ENCODE measurements around the gene ME3.
"Not testable (repeated sequence)": the region's sequence is repeated elsewhere in the genome, so short reads cannot be mapped to it uniquely, and the experiment has no call there.

Gene ME3

DNA sequence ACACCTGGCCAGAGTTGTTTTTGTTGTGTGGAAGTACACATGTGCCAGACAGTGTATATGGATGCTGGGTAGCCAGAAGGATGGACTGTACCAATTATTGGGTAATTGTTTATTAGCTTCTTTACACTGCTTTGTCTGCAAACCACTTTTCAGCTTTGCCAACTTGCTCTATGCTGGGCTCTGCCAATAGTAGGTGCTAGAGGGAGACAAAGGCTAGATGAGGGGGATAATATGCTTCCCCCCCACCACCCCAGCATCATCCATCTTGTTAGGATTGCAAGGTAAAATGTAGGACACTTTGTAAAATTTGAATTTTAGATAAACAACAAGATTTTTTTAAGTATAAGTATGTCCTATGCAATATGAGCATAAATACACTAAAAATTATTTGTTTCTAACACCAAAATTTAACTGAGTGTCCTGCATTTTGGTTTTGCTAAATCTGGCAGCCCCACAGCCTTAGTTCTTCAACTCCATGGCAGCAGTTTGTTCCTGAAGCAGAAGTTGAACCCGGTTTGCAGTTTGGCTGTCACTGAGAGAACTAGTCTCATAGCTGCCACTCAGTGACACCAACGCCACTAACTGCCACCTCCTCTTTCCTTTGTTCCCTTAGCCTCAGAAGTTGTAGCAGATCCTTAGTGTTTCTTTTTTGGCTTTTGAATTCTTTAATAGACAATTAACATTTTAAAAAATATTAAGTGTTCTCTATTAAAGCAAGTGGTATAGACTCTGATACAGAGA is 219.0 kb downstream of the ME3 start:
- no peak for DNase-seq

DNA sequence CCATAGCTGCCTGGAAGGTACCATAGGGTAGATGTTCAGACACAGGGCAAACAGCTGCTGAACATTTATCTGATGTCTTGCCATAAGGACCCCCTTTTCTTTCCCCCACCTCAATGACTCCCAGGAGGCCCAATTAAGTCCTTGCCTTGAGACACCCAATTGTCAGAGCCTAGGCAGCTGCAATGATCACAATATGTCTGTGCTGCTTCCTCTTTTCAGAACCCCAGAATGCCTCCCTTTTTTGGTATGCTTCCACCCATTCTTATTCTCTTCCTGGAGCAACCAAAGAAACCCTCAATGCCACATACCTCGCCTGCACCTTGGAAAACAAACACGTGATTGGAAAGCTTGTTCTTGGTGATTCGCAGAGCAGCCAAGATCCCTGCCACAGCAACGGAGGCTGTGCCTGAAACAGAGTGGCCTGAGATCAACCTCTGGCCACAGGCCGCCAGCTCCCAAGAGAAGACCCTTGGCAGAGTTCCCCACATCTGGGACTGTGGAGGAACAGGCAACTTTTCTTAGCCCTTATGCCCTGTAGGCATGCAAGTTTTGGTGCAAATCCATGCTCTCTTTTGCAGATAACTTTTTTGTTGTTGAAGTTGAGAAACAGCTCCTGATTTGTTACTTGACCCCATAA is 222.3 kb downstream of the ME3 start:
- no peak for DNase-seq

DNA sequence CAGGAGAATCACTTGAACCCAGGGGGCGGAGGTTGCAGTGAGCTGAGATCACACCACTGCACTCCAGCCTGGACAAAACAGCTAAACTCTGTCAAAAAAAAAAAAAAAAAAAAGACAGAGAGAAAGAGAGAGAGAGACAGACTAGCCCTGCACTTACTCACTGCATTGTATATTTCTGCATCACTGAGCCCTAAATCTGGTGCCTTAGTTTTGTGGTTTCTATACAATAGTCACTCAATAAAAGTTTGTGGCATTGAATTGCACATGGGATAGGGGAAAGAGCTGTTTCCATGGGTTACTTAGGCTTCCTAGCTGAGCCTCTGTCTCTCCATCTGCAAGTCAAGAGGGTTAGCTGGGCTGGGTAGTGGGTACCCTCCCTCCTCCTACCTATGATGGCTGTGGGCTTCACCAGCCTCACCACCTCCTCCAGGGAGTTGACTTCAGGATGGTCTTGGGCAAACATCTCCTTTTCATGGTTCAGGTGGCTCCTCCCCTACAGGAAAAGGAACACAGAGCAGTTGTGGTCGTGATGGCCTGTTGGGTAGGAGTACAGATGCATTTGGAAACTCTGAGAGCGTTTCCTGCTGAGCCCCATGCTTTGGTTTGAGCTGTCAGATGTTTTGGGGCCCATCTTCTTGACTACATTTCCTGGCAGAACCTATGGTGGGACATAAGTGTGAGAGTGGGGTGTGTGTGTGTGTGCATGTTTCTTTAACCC is 224.5 kb downstream of the ME3 start:
- no peak for DNase-seq

DNA sequence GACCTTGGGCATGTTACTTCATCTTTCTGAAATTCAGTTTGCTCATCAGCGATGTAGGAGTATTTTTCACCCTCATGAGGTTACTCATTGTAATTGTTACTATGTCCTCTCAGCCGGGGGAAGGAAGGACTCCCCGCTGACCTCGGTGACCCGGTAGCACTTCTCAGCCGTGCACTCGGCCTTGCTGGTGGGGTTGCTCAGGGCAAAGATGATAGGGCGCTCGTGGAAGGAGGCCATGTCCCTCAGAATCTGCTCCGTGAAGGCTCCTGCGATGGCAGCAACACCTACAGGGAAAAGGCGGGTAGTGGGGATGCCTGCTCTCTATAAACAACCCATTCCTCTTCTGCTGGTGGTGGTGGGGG is 225.5 kb downstream of the ME3 start:
- DNase-seq = no peak

DNA sequence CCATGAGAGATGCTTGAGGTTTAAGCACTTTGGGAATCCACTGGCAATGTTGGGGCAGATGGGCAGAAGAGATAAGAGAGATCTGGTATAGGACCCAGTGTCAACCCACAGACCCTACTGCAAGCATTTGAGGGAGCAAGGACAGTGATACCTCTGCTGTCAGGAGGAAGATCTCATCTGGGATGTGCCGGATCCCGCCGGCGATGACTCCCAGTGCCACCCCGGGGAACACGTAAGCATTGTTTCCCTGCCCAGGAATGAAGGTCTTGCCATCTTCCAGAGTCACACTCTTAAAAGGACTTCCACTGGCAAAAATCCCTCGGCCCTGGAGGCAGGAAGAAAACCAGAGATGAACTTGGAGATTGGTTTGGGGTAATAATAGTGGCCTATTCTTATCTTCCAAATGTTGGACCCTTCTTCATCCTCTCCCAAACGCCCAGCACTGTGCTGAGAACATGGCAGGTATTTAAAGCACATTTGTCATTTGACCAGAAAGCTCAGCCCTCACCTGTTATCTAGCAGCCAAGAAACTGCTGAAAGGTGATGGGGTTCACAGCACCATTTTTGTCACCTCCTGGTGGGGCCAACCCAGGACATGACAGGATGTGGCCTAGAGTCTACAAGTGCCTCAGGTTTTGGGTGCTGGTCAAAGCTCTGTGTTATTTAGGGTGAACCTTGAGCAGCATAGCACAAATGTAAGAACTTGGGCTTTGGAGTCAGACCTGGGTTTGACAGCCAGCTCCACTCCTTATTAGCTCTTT is 226.1 kb downstream of the ME3 start:
- no peak for DNase-seq

DNA sequence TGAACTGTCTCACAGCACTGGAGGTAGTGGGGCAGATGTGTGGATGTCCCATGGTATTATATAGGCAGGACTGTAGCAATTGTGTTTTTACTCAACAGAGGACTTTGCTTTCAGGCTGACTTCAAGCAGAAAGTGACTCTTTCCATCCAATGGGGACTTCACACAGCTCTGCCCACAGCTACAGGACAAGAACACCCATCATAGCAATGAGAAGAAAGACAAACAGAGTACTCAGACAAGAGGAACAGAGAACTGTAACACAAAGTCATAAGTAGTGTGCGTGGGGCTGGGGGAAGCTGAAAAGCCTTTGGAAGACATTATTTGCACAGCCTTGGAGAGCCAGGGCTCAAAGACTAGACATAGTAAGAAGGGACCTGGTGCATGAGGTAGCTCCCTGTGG is 227.4 kb downstream of the ME3 start:
- DNase-seq = no peak

DNA sequence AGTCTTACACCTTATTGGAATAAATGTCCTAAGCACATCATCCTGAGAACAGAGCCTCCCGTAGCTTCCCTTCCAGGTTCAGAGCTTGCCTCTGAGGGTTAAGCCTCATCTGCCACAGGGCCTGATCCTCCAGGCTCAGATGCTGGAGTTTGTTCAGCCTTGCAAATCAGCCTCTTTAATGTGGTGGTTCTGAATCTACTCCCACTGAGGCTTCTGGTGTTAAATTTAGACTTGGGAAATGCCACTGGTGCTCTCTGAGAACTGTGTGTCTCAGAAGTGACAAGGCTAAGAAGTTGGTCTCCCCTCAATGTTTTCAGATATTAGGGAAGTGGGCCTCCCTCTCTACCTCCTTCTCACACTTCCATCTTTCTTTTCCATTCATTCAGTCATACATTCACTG is 229.0 kb downstream of the ME3 start:
- DNase-seq = no peak

DNA sequence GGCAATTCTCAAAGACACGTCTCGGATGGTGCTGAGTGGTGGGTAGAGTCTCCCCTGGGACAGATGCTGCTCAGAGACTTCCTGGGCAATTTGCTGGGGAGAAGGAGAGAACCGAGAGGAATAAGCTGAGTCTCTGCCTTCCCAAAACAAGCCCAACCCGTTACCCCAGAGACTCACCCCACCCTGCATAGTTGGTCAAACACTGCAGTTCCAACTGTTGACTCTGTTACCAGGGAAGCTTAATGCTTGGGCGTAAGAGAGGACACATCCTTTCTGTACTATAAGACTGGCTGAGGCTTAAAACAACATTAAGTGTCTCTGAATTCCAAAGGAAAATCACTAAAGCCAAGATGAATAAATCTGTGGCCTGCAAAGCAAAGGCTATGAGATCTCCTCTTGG is 229.6 kb downstream of the ME3 start:
- DNase-seq = no peak

DNA sequence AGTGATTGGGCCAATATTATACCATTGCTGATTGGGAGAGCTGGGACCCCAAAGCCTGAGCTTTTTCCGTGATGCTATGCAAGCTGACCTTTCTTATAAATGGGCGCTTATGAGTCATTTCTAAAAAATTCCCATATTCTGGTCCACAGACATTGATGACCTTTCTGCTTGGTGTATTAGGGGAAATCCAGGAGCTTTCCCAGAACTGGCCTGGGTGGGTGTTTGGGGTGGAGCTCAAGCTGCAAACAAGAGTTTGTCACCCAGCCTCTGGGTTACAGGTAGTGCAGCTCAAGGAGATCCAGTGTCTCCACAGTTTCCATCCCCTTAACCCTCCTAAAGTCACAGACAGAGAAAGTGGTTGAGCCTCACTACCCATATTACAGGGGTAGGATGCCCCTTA is 230.0 kb downstream of the ME3 start:
- no peak for DNase-seq

DNA sequence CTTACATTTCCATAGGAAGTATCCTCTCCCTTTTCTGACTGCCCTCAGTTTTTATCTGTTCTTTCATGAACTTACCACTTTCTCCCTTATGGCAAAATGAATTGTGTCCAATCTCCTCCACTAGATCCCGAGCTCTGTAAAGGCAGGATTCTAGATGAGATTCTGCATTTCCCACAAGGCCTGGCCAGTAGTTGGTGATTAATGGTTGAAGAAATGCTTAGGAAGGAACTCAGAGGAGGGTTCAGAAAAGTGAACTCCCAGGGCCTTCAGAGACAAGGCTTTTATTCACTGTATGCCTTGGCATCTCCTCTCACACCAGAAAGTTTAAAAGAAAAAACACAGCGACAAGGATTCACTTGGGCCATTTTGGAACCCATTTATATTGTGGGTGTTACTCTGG is 231.6 kb downstream of the ME3 start:
- DNase-seq = no peak

DNA sequence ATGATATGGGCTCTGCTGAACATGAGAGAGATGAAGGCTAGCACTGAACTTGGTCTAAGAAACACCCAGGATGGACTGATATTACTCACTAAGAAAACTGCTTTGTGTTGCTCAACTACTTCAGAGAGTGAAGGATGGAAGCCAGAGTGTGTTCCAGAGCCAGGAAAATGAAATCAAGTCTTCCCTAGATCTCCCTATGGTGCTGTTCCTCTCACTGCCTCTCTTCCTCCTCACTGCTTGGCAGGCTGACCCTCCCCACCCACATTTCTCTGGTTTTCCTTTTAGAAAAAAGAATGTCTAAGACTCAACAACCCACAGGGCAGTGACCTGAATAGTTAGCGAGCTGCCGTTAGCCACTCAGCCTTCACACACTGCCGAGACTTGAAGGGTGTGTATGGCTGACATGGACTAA is 232.1 kb downstream of the ME3 start:
- DNase-seq = no peak

DNA sequence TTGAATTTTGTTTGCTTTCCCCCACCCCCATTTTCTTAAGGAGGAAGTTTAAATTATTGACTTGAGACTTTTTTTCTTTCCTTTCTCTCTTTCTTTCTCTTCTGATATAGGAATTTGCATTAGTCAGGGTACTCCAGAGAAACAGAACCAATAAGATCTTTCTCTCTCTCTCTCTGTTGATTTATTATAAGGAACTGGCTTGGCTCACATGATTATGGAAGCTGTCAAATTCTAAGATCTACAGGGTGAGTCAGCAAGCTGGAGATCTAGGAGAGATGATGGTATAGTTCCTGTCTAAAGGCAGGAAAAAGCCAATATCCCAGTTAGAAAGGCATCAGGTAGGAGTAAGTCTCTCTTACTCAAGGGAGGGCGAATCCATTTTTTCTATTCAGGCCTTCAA is 233.7 kb downstream of the ME3 start:
- no peak for DNase-seq

DNA sequence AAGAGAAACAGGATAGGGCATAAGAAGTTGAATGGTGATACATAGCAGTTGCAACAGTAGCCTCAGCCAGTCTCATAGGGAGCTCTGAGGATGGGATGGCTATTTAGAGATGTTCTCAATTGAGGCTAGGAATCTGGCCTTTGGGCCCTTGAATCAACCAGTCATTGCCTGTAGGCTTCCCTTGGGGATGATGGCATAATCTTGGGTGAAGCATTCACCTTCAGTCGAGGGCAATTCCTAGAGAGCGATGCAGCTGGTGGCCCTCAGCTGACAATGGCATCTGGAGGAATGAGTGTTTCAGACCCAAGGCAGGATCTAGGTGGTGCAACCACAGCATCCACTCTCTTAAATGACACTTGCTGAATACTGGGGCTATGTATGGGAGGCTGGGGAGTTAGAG is 236.7 kb downstream of the ME3 start:
- no peak for DNase-seq

DNA sequence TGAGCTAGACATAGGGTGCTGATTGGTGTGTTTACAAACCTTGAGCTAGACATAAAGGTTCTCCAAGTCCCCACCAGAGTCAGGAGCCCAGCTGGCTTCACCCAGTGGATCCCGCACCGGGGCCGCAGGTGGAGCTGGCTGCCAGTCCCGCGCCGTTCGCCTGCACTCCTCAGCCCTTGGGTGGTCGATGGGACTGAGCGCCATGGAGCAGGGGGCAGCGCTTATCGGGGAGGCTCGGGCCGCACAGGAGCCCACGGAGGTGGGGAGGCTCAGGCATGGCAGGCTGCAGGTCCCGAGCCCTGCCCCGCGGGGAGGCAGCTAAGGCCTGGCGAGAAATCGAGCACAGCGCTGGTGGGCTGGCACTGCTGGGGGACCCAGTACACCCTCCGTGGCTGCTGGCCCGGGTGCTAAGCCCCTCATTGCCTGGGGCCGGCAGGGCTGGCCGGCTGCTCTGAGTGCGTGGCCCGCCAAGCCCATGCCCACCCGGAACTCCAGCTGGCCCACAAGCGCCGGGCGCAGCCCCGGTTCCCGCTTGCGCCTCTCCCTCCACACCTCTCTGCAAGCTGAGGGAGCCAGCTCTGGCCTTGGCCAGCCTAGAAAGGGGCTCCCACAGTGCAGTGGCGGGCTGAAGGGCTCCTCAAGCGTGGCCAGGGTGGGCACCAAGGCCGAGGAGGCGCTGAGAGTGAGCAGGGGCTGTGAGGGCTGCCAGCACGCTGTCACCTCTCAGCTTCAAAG is 238.9 kb downstream of the ME3 start:
- not testable (repeated sequence) for DNase-seq

DNA sequence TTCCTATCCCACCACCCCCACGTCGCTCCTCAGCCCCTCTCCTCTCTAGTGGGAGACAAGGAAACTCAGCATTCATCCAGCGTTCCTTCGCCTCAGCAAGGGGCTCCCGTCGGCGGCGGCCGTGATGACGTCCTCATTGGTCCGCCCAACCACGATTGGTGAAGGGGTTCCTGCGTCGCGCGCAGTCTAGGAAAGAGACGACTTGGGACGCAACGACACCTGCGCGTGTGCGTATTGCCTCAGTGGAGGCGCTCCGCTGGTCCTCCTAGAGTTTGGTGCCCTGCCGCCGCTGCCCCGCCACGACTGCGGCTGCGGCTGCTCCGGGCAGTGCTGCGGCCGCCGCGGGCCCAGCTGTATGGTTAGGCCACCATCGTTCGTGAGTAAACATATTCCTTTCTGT is 241.2 kb downstream of the ME3 start:
- no peak for DNase-seq

DNA sequence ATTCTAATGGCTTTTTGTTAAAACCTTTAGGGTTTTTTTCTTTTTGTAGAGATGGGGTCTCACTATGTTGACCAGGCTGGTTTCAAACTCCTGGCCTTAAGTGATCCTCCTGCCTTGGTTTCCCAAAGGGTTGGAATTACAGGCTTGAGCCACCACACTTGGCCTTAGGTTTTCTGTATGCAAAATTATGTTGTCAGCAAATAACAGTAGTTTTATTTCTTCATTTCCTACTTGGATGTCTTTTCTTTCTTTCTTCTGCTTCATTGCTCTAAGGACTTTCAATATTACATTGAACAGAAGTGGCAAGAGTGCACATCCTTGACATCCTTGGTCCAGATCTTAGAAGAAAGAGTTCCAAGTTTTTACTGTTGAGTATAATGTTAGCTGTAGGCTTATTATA is 245.0 kb downstream of the ME3 start:
- no peak for DNase-seq

DNA sequence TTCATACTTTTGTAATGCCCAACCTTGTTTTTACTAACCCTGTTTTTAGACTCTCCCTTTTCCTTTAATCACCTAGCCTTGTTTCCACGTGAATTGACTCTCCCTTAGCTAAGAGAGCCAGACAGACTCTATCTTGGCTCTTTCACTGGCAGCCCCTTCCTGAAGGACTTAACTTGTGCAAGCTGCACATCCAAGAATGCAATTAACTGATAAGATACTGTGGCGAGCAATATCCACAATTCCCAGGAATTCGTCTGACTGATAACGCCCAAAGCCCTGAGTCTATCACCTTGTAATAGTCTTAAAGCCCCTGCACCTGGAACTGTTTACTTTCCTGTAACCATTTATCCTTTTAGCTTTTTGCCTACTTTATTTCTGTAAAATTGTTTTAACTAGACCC is 248.9 kb downstream of the ME3 start:
- not testable (repeated sequence) for DNase-seq

DNA sequence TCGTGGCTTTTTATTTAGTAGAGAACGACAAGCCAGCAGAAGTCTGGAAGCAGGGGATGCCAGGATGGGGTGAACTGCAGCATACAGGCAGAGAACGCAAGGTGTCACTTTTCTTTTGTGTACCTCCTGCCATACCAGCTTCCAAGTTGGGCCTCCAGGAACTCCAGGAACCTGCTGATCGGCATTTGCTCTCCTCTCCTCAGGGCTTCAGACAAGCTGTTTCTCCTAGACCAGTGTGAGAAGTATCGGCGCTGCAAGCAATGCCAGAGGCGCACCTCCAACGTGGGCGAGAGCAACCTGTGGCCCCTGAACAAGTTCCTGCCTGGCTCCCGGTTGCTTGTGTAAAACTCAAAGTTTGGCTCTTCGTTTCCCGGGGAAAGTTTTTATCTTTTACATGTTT is 250.0 kb downstream of the ME3 start:
- no peak for DNase-seq

DNA sequence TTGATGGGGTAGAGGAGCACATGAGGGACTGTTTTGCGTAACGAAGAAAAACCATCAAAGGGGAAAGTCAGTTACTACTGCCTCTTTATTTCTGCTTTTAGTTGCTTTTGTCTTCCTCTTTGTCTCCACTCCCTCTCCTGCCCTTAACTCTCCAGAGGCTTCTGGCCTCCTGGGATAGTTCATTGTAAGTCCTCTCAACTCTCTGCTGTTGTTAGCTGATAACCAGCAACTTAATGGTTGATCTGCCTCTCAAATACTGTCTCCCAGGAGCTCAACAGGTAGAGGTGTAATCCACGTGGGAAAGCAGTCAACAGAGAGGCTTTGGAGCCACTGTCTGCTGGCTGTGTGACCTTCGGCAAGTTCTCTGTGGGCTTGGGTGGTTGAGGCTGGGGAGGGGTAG is 250.5 kb downstream of the ME3 start:
- DNase-seq = no peak

DNA sequence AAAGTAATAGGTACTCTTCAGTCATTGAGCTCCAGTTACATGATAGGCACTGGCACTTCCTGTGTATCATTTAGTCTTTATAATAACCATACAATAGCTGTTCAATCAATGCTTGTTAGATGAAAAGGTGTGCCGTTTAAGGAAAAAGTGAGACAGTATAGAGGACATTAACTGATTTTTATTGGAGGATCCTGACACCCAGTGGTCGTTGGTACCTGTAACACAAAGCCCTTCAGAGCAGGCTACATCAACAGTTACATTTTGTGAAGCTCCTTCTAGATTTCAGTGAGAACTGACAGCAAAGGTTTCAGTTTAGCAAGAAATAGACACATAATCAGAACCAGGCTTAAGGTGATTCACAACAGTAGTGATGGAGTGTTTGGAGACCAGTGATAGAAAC is 253.5 kb downstream of the ME3 start:
- no peak for DNase-seq

DNA sequence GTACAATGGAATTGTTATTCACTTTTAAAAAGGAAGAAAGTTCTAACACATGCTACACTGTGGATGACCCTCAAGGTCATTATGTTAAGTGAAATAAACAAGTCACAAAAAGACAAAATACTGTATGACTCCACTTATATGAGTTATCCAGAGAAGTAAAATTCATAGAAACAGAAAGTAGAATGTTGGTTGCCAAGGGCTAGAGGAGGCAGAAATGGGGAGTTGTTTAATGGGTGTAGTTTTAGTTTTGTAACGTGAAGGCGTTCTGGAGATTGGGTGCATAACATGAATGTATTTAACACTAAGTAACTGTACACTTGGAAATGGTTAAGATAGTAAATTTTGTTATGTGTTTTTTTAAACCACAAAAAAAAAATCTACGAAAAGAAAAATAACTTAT is 253.9 kb downstream of the ME3 start:
- DNase-seq = no peak

DNA sequence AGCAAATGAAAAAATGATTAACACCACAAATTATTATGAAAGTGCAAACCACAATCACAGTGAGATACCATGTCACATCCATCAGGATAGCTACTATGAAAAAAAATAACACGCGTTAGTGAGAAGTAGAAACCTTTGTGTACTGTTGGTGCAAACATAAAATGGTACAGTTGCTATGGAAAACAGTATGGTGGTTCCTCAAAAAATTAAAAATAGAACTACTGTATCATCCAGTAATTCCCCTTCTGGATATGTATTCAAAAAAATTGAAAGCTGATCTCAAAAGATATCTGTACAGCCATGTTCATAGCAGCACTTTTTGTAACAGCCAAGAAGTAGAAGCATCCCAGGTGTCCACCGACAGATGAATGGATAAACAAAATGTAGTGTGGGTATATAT is 254.3 kb downstream of the ME3 start:
- no peak for DNase-seq

DNA sequence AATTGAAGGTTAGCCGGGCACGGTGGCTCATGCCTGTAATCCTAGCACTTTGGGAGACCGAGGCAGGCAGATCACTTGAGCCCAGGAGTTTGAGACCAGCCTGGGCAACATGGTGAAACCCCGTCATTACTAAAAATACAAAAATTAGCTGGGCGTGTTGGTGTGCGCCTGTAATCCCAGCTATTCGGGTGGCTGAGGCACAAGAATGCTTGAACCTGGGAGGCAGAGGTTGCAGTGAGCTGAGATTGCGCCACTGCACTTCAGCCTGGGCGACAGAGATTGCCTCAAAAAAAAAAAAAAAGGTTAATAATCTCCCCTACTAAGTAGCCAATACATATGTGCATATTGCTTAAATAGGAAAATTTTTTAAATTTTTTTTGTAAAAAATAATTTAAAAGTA is 255.5 kb downstream of the ME3 start:
- DNase-seq = not testable (repeated sequence)
